Stimulated activated CD4-positive, alpha-beta T cell treated with anti-CD3 and anti-CD28 coated beads, Interleukin-12 subunit alpha, Interleukin-12 subunit beta, amount 100 ng/mL, for 4 hours (primary cell): Measurements from ENCODE around the gene UBXN1.

Experiments used
- DNase-seq: peaks from one replicate; pipeline ENCODE4 v3.0.0-alpha.2; 2020

UBXN1 gene

GRCh38 chr11:62632492-62632891 is 46.4 kb downstream of the UBXN1 start:
- DNase-seq = no peak

GRCh38 chr11:62627713-62628112 is 51.2 kb downstream of the UBXN1 start:
- DNase-seq = no peak
